Natural killer cell (primary cell): ENCODE results near the gene ST8SIA1. TPM values are rescaled to one million over a fixed set of nuclear protein-coding genes. Genes with fewer than 3 reads are reported as not detected.
A peak's percentile ranks its signal among the peaks of the same experiment; 100 is the strongest.

ENCODE experiments used
- ATAC-seq, 3 donors: fragments of 150-1000 bp in 2 of 3; fragments of 200-7000 bp in 1 of 3; cut with Tn5 transposase; 1 replicate in 1 of 3; 2 replicates in 2 of 3; pipeline ENCODE4 v1.10.0; 2021; ENCODE audit warnings: mild to moderate bottlenecking in 2 of 3, moderate library complexity in 2 of 3
- DNase-seq, 2 donors: peaks; one replicate each; pipeline versions ENCODE4 v3.0.0 to v3.0.0-alpha.2; 2013 to 2021; ENCODE audit warnings: mixed read lengths in 1 of 2
- H3K27ac ChIP-seq: one replicate; pipeline ENCODE4 v1.5.1; 2013; ENCODE audit warnings: mild to moderate bottlenecking, low read length
- H3K27me3 ChIP-seq: one replicate; pipeline ENCODE4 v1.6.1; 2013; ENCODE audit warnings: low read length; ENCODE audit not compliant: control insufficient read depth, insufficient read depth
- H3K36me3 ChIP-seq: one replicate; pipeline ENCODE4 v1.6.1; 2013; ENCODE audit warnings: low read length; ENCODE audit not compliant: control insufficient read depth, insufficient read depth
- H3K4me1 ChIP-seq: one replicate; pipeline ENCODE4 v1.6.1; 2013; ENCODE audit warnings: low read length; ENCODE audit not compliant: control insufficient read depth, insufficient read depth
- H3K4me3 ChIP-seq: one replicate; pipeline ENCODE4 v1.5.1; 2013; ENCODE audit warnings: low read length
- H3K9me3 ChIP-seq: one replicate; pipeline ENCODE4 v1.6.1; 2013; ENCODE audit warnings: low read length; ENCODE audit not compliant: control insufficient read depth, insufficient read depth
- H3K27ac Mint-ChIP-seq, 2 donors: one replicate each; pipeline ENCODE4 v1.8.0; 2022; ENCODE audit warnings: mild to moderate bottlenecking in 2 of 2, mixed read lengths in 2 of 2, moderate library complexity in 1 of 2
- H3K27me3 Mint-ChIP-seq, 2 donors: one replicate each; pipeline ENCODE4 v1.8.0; 2022; ENCODE audit warnings: low read depth in 2 of 2, mixed read lengths in 2 of 2
- H3K36me3 Mint-ChIP-seq: one replicate; pipeline ENCODE4 v1.8.0; 2022; ENCODE audit warnings: mixed read lengths
- H3K4me1 Mint-ChIP-seq, 2 donors: one replicate each; pipeline ENCODE4 v1.8.0; 2022; ENCODE audit warnings: mixed read lengths in 2 of 2
- H3K4me3 Mint-ChIP-seq: one replicate; pipeline ENCODE4 v1.8.0; 2022; ENCODE audit warnings: mild to moderate bottlenecking, moderate library complexity, mixed read lengths
- H3K9me3 Mint-ChIP-seq, 2 donors: one replicate each; pipeline ENCODE4 v1.8.0; 2022; ENCODE audit warnings: mixed read lengths in 2 of 2
- CTCF ChIP-seq: fragments of 200-600 bp; IDR thresholded peaks from one replicate; pipeline ENCODE4 v1.8.0; 2022; ENCODE audit warnings: antibody characterized with exemption
- WGBS: methylation state at CpG from one replicate; pipeline ENCODE4 v1.1.7; 2013; ENCODE audit warnings: missing lambda C conversion rate; ENCODE audit not compliant: insufficient coverage; 5-methylcytosine and 5-hydroxymethylcytosine counted together
- intact Hi-C: fragments of 100-400 bp; cut with micrococcal nuclease; formaldehyde crosslinking; loops from one replicate; pipeline ENCODE4 v1.14.2; 2022
- total RNA-seq, 4 donors: library from RNA; stranded (reverse); fragments of 120-200 nt in 1 of 4; gene quantifications; one replicate each; pipeline versions ENCODE4 v1.2.3 to v1.2.4, GENCODE V29; 2013 to 2022

ST8SIA1 gene
- total RNA-seq, 3 donors from 2014 or later (not counting 1 experiment from before 2014, with no cell fraction given), result 0.60 to 0.79 TPM; not detected in 1

GRCh38 chr12:22333713-22334409, 646 bp downstream of the ST8SIA1 start:
- intact Hi-C loops, result loop anchor here (10.0 kb wide), 1 partner anchor 111 kb away; no protein-coding TSS in a partner anchor
- H3K4me1 Mint-ChIP-seq, result peaks cover 18 to 21% of the 10 kb centered on the region in 2 donors
- no peak for ATAC-seq
- no peaks in the 10 kb centered on the region for H3K9me3 Mint-ChIP-seq
- H3K4me1 ChIP-seq, result peaks cover 24% of the 10 kb centered on the region
- TF ChIP-seq CTCF, result no peak
- peak overlapping the region; percentile 94 for H3K4me3 Mint-ChIP-seq
- H3K36me3 ChIP-seq, result no peaks in the 10 kb centered on the region
- peak overlapping the region; percentile 51 for H3K4me3 ChIP-seq
- H3K9me3 ChIP-seq, result no peaks in the 10 kb centered on the region
- H3K27ac Mint-ChIP-seq, result no peak overlapping the region
- peaks cover 7% of the 10 kb centered on the region for H3K27me3 ChIP-seq
- no peaks in the 10 kb centered on the region for H3K36me3 Mint-ChIP-seq
- peak in 1 of 2 donors; percentile 43 for DNase-seq
- H3K27ac ChIP-seq, result no peak overlapping the region
- peaks cover 58 to 60% of the 10 kb centered on the region in 2 donors for H3K27me3 Mint-ChIP-seq
- WGBS, result 3% methylated on average over 49 of the region's 49 CpGs

- ATAC-seq (no peak), DNase-seq (peak in 1 of 2 donors; percentile 37)
- H3K36me3 Mint-ChIP-seq, result no peaks in the 10 kb centered on the region
- Histone ChIP-seq H3K27me3 (peaks cover 7% of the 10 kb centered on the region), H3K36me3 (no peaks in the 10 kb centered on the region), H3K4me1 (peaks cover 24% of the 10 kb centered on the region), H3K4me3 (no peak overlapping the region), H3K9me3 (no peaks in the 10 kb centered on the region), H3K27ac (no peak overlapping the region)
- no peak overlapping the region for H3K27ac Mint-ChIP-seq
- intact Hi-C loops, result loop anchor here (10.0 kb wide), 1 partner anchor 112 kb away; no protein-coding TSS in a partner anchor
- H3K9me3 Mint-ChIP-seq, result no peaks in the 10 kb centered on the region
- H3K4me3 Mint-ChIP-seq, result peak overlapping the region; percentile 82
- peaks cover 18 to 21% of the 10 kb centered on the region in 2 donors for H3K4me1 Mint-ChIP-seq
- no peak for TF ChIP-seq CTCF
- 23% methylated on average over 10 of the region's 10 CpGs for WGBS
- H3K27me3 Mint-ChIP-seq, result peaks cover 52 to 58% of the 10 kb centered on the region in 2 donors
Measured at GRCh38 chr12:22333186-22333712, 1.3 kb downstream of the ST8SIA1 start.

- H3K4me1 Mint-ChIP-seq, result peaks cover 18 to 21% of the 10 kb centered on the region in 2 donors
- H3K4me3 Mint-ChIP-seq, result no peak overlapping the region
- peaks cover 7% of the 10 kb centered on the region for H3K27me3 ChIP-seq
- ATAC-seq, result no peak
- no peaks in the 10 kb centered on the region for H3K9me3 ChIP-seq
- H3K4me3 ChIP-seq, result no peak overlapping the region
- peaks cover 45 to 53% of the 10 kb centered on the region in 2 donors for H3K27me3 Mint-ChIP-seq
- no peak for DNase-seq
- no peaks in the 10 kb centered on the region for H3K9me3 Mint-ChIP-seq
- intact Hi-C loops, result loop anchor here (10.0 kb wide), 1 partner anchor 113 kb away; no protein-coding TSS in a partner anchor
- TF ChIP-seq CTCF, result no peak
- H3K27ac Mint-ChIP-seq, result no peak overlapping the region
- H3K36me3 Mint-ChIP-seq, result no peaks in the 10 kb centered on the region
- no peaks in the 10 kb centered on the region for H3K36me3 ChIP-seq
- no peak overlapping the region for H3K27ac ChIP-seq
- peaks cover 24% of the 10 kb centered on the region for H3K4me1 ChIP-seq
Measured at GRCh38 chr12:22332202-22332601, 2.3 kb downstream of the ST8SIA1 start.
